WI38 (cell line): ENCODE measurements around the gene ELK3.
"Not testable (repeated sequence)": the region's sequence is repeated elsewhere in the genome, so short reads cannot be mapped to it uniquely, and the experiment has no call there.

Experiments
- H3K4me3 ChIP-seq: 2 replicates; pipeline ENCODE4 v1.5.1; 2011; ENCODE audit warnings: low read depth, mild to moderate bottlenecking, control low read depth, low read length
- TF ChIP-seq, protein P1 (sequence below): IDR thresholded peaks from 2 replicates; pipeline ENCODE4 v1.5.1; 2012; ENCODE audit warnings: low read depth, mild to moderate bottlenecking, control low read depth, low read length

ELK3 gene

DNA sequence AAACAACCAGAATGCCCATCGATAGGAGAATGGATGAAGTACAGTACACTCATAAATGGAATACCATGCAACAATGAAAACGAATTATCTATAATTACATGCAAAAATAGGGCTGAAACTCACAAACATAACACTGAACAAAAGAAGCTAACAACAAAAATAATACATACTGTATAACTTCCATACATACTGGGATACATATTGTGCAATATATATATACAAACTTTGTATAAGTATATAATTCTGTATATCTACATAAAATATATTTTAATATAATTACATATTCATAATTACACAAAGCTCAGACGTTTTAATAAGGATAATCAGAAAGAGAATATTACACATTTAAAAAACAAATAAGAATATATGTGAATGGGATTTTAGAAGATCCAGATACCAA, 115.9 kb downstream of the ELK3 start:
- TF ChIP-seq, protein P1, sequence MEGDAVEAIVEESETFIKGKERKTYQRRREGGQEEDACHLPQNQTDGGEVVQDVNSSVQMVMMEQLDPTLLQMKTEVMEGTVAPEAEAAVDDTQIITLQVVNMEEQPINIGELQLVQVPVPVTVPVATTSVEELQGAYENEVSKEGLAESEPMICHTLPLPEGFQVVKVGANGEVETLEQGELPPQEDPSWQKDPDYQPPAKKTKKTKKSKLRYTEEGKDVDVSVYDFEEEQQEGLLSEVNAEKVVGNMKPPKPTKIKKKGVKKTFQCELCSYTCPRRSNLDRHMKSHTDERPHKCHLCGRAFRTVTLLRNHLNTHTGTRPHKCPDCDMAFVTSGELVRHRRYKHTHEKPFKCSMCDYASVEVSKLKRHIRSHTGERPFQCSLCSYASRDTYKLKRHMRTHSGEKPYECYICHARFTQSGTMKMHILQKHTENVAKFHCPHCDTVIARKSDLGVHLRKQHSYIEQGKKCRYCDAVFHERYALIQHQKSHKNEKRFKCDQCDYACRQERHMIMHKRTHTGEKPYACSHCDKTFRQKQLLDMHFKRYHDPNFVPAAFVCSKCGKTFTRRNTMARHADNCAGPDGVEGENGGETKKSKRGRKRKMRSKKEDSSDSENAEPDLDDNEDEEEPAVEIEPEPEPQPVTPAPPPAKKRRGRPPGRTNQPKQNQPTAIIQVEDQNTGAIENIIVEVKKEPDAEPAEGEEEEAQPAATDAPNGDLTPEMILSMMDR: no peak
- no peak overlapping the region for H3K4me3 ChIP-seq

DNA sequence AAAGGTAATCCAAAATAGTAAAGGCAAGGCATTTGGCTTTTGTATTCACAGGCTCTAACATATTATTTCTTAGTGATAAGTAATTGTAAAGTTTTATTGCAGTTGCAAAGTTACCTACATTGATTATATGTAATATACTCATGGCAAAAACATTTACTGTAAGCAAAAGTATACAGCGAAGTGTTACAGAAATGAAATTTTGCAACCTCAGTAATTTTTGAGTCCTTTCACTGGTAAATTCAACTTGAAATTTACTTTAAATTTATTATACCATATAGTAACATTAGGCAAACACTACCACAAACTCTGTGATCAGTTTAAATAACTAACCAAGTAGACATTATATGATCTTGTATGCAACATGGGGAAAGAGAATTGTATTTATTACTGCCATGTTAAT, 117.0 kb downstream of the ELK3 start:
- TF ChIP-seq, protein P1: no peak
- H3K4me3 ChIP-seq: no peak overlapping the region

DNA sequence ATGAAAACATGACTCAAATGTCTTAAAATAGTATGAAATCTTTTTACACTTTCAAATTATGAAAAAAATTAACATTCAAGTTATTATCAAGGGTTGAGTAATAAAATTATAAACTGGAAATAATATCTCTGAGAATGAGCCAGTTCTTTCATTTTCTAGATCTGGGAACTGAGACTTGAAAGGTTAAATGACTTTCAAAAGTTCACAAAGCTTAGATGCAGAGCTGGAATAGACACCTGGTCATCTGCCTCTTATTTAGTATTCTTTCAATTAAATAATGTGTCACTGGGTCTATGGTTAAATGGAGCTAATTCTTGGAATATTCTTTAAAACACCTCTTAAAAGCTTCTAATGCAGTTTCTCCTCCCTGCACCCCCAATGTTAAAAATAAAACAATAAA, 119.4 kb downstream of the ELK3 start:
- H3K4me3 ChIP-seq: no peak overlapping the region
- TF ChIP-seq, protein P1: no peak

DNA sequence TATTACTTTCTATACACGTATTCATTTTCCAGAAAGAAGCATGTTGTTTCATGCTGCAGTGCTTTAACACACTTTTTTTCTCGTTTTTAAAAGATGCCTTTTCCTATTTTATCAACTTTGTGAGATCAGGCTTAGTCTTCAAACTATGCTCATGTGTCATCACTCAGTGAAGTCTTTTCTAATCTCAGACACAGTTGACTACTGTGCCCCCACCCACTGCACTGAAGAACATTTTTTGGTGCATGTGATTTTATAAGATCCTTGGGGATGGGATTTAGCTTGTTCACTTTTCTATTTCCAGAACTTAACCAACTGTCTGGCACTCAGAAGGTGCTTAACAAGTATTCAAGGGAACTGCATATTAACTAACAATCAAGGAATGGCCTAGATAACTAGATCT, 120.5 kb downstream of the ELK3 start:
- TF ChIP-seq, protein P1: no peak
- no peak overlapping the region for H3K4me3 ChIP-seq

DNA sequence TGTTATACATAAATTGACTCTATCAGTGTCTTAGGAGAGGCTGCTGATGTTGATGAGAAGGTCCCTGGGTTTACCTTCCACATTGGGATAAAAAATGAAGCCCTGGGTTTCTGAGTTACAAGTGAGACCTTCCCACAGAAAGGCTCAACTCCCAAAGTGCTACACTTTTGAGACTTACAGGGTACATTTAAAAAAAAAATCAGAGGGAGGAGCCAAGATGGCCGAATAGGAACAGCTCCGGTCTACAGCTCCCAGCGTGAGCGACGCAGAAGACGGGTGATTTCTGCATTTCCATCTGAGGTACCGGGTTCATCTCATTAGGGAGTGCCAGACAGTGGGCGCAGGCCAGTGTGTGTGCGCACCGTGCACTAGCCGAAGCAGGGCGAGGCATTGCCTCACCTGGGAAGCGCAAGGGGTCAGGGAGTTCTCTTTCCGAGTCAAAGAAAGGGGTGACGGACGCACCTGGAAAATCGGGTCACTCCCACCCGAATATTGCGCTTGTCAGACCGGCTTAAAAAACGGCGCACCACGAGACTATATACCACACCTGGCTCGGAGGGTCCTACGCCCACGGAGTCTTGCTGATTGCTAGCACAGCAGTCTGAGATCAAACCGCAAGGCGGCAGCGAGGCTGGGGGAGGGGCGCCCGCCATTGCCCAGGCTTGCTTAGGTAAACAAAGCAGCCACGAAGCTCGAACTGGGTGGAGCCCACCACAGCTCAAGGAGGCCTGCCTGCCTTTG, 121.7 kb downstream of the ELK3 start:
- not testable (repeated sequence) for H3K4me3 ChIP-seq

DNA sequence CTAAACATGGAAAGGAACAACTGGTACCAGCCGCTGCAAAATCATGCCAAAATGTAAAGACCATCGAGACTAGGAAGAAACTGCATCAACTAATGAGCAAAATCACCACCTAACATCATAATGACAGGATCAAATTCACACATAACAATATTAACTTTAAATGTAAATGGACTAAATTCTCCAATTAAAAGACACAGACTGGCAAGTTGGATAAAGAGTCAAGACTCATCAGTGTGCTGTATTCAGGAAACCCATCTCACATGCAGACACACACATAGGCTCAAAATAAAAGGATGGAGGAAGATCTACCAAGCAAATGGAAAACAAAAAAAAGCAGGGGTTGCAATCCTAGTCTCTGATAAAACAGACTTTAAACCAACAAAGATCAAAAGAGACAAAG, 123.6 kb downstream of the ELK3 start:
- not testable (repeated sequence) for H3K4me3 ChIP-seq
